A673 (cell line): Measurements from ENCODE around the gene SCMH1. TPM values are rescaled to one million over a fixed set of nuclear protein-coding genes. Genes with fewer than 3 reads are reported as not detected.
A peak's percentile ranks its signal among the peaks of the same experiment; 100 is the strongest.

ENCODE experiments used
- BruUV-seq: library from RNA; stranded (reverse); fragments of 400-500 nt; replicated peaks from 2 replicates; lab custom pipeline; 2021; lab: Mats Ljungman, UMichigan
- CTCF ChIA-PET: fragments of 300-600 bp; sonication (Branson Sonifier 250); formaldehyde crosslinking; loops from one replicate; lab custom pipeline; 2022; ENCODE audit warnings: antibody characterized with exemption; lab: Charles Lee
- POLR2A ChIA-PET: fragments of 300-600 bp; sonication (Branson Sonifier 250); formaldehyde crosslinking; loops from one replicate; lab custom pipeline; 2022; ENCODE audit warnings: antibody characterized with exemption; ENCODE audit not compliant: low non-redundant PET; lab: Charles Lee
- DNase-seq: peaks from one replicate; pipeline ENCODE4 v3.0.0-alpha.2; 2015; ENCODE audit warnings: low spot score
- H3K27ac ChIP-seq: fragments of 200-600 bp; sonication (generic); 2 replicates; pipeline ENCODE4 v1.5.1; 2016; ENCODE audit warnings: mixed run types, low read depth, mild to moderate bottlenecking, mixed read lengths, antibody characterized with exemption, low read length; ENCODE audit not compliant: poor library complexity, severe bottlenecking
- H3K27me3 ChIP-seq: fragments of 200-600 bp; sonication (generic); replicated peaks from 2 replicates; pipeline ENCODE4 v1.6.1; 2017; ENCODE audit warnings: mixed run types, low read depth, mild to moderate bottlenecking, mixed read lengths, antibody characterized with exemption, low read length; ENCODE audit not compliant: insufficient read depth, poor library complexity
- H3K36me3 ChIP-seq: fragments of 200-600 bp; sonication (generic); 2 replicates; pipeline ENCODE4 v1.6.1; 2016; ENCODE audit warnings: mixed run types, mild to moderate bottlenecking, mixed read lengths, antibody characterized with exemption, low read length; ENCODE audit not compliant: insufficient read depth, poor library complexity, severe bottlenecking
- H3K4me1 ChIP-seq: fragments of 200-600 bp; sonication (generic); 2 replicates; pipeline ENCODE4 v1.6.1; 2017; ENCODE audit warnings: mixed run types, mild to moderate bottlenecking, mixed read lengths, antibody characterized with exemption, low read length; ENCODE audit not compliant: insufficient read depth, poor library complexity, severe bottlenecking
- H3K4me3 ChIP-seq: fragments of 200-600 bp; sonication (generic); 2 replicates; pipeline ENCODE4 v1.5.1; 2016; ENCODE audit warnings: low read depth, mixed run types, mild to moderate bottlenecking, mixed read lengths, low read length; ENCODE audit not compliant: poor library complexity, severe bottlenecking
- H3K9me3 ChIP-seq: fragments of 200-600 bp; sonication (generic); 2 replicates; pipeline ENCODE4 v1.6.1; 2016; ENCODE audit warnings: mixed run types, low read depth, mild to moderate bottlenecking, mixed read lengths, antibody characterized with exemption, low read length; ENCODE audit not compliant: poor library complexity, severe bottlenecking
- CTCF ChIP-seq: fragments of 300-800, 200-600 bp; sonication (generic); conservative IDR thresholded peaks from 2 replicates; pipeline ENCODE4 v1.5.1; 2017; ENCODE audit warnings: low read depth, mild to moderate bottlenecking, antibody characterized with exemption, low read length, moderate library complexity, mixed read lengths
- EZH2 ChIP-seq: fragments of 200-600 bp; sonication (generic); IDR thresholded peaks from 2 replicates; pipeline ENCODE4 v1.6.1; 2017; ENCODE audit warnings: borderline replicate concordance, low read depth, mild to moderate bottlenecking, mixed read lengths, antibody characterized with exemption, low read length; ENCODE audit not compliant: poor library complexity, severe bottlenecking
- intact Hi-C: fragments of 100-400 bp; cut with micrococcal nuclease; formaldehyde crosslinking; loops from one replicate; pipeline ENCODE4 v1.10.0; 2022; ENCODE audit not compliant: unreplicated experiment
- total RNA-seq: library from RNA; stranded (reverse); gene quantifications from 2 replicates; pipeline ENCODE4 v1.2.3, GENCODE V29; 2021

SCMH1 gene
- total RNA-seq, 1 experiment from 2014 or later = 30.4 TPM

GRCh38 chr1:41041614-41042270 lies 200.4 kb downstream of the SCMH1 start:
- no peaks in the 10 kb centered on the region for H3K9me3 ChIP-seq
- intact Hi-C loops = no loop called here
- H3K4me3 ChIP-seq = no peak overlapping the region
- ChIA-PET CTCF (no interaction called here), POLR2A (no interaction called here)
- DNase-seq = no peak
- no TSS peak for BruUV-seq
- no peak overlapping the region for H3K27ac ChIP-seq
- no peak for TF ChIP-seq CTCF
- TF ChIP-seq EZH2 = no peak
- peaks cover 17% of the 10 kb centered on the region for H3K4me1 ChIP-seq
- no peaks in the 10 kb centered on the region for H3K27me3 ChIP-seq
- H3K36me3 ChIP-seq = peaks cover 28% of the 10 kb centered on the region

GRCh38 chr1:41038110-41038509 lies 204.0 kb downstream of the SCMH1 start:
- intact Hi-C loops = no loop called here

GRCh38 chr1:41037116-41037903 lies 204.8 kb downstream of the SCMH1 start:
- BruUV-seq = no TSS peak
- H3K9me3 ChIP-seq = no peaks in the 10 kb centered on the region
- CTCF ChIA-PET = no interaction called here
- POLR2A ChIA-PET = interaction anchor here (0.5 kb wide), 1 partner anchor 10 kb away, joined by 10 read pairs; no protein-coding TSS in a partner anchor
- no peak overlapping the region for H3K27ac ChIP-seq
- H3K4me3 ChIP-seq = no peak overlapping the region
- intact Hi-C loops = no loop called here
- TF ChIP-seq CTCF (no peak), EZH2 (no peak)
- no peak for DNase-seq
- H3K27me3 ChIP-seq = no peaks in the 10 kb centered on the region
- no peaks in the 10 kb centered on the region for H3K4me1 ChIP-seq
- H3K36me3 ChIP-seq = peaks cover 40% of the 10 kb centered on the region

More at GRCh38 chr1:41038110-41038509, 204.0 kb downstream of the SCMH1 start:
- peaks cover 39% of the 10 kb centered on the region for H3K36me3 ChIP-seq
- no TSS peak for BruUV-seq
- DNase-seq = no peak
- no peaks in the 10 kb centered on the region for H3K4me1 ChIP-seq
- TF ChIP-seq EZH2 (no peak), CTCF (peak; percentile 33)
- no peaks in the 10 kb centered on the region for H3K27me3 ChIP-seq
- CTCF ChIA-PET = no interaction called here
- no peak overlapping the region for H3K27ac ChIP-seq
- no peaks in the 10 kb centered on the region for H3K9me3 ChIP-seq
- POLR2A ChIA-PET = no interaction called here
- H3K4me3 ChIP-seq = no peak overlapping the region
